Thyroid gland (tissue), 4 donors: Measurements from ENCODE around the gene C19orf53.

Source experiments
- POLR2A ChIP-seq, 2 donors: fragments of 450-650 bp; IDR thresholded peaks; one replicate each; pipeline ENCODE4 v1.6.1; 2017; ENCODE audit warnings: antibody characterized with exemption in 2 of 2, mild to moderate bottlenecking in 2 of 2, moderate library complexity in 1 of 2
- TF ChIP-seq, protein P1 (sequence below), 6 experiments: fragments of 200-600 bp in 3 of 6; fragments of 450-650 bp in 3 of 6; sonication (generic) in 3 of 6; IDR thresholded peaks; one replicate each; pipeline ENCODE4 v1.5.1; 2016 to 2019; ENCODE audit warnings: antibody characterized with exemption in 6 of 6, mild to moderate bottlenecking in 2 of 6, inconsistent platforms in 1 of 6, moderate library complexity in 1 of 6

DNA sequence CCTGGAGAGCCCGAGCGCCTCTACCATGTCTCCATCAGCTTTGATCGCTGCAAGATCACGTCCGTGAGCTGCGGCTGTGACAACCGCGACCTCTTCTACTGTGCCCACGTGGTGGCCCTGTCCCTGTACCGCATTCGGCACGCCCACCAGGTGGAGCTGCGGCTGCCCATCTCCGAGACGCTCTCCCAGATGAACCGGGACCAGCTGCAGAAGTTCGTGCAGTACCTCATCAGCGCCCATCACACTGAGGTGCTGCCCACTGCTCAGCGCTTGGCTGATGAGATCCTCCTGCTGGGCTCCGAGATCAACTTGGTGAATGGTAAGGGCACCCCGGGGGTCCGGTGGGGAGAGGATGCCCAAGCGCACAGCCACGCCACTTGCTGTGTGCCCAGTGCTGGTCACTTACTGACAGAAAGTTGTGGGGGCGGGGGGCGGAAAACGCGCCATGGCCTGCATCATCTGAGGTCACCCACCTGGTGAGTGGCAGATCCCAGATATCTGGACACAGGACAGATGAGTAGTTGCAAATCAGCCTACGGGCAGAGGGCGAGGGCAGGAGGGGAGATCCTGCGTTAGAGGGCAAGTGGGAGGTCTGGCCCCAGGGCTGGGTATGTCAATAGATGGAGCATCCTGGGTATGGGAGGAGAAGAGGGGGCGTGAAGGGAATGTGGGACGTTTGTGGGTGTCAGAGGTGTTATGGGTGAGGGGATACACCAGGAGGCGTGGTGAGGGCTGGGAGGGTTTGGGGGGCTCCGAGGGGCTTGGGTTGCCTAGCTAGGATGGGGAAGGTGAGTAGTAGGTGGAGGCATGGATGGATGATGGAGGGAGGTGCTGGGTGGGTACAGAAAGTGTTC is 30.8 kb downstream of the C19orf53 start:
- TF ChIP-seq, protein P1, sequence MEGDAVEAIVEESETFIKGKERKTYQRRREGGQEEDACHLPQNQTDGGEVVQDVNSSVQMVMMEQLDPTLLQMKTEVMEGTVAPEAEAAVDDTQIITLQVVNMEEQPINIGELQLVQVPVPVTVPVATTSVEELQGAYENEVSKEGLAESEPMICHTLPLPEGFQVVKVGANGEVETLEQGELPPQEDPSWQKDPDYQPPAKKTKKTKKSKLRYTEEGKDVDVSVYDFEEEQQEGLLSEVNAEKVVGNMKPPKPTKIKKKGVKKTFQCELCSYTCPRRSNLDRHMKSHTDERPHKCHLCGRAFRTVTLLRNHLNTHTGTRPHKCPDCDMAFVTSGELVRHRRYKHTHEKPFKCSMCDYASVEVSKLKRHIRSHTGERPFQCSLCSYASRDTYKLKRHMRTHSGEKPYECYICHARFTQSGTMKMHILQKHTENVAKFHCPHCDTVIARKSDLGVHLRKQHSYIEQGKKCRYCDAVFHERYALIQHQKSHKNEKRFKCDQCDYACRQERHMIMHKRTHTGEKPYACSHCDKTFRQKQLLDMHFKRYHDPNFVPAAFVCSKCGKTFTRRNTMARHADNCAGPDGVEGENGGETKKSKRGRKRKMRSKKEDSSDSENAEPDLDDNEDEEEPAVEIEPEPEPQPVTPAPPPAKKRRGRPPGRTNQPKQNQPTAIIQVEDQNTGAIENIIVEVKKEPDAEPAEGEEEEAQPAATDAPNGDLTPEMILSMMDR (IDR thresholded peaks at IDR 0.05), result peak in 2 of 6 experiments; percentile 8 to 19
- no peak for TF ChIP-seq POLR2A (IDR thresholded peaks at IDR 0.05)
